Smooth muscle cell (in vitro differentiated cells): ENCODE results near the gene RANBP17. TPM values are rescaled to one million over a fixed set of nuclear protein-coding genes. Genes with fewer than 3 reads are reported as not detected.

Experiments
- DNase-seq: peaks from one replicate; lab custom pipeline; 2025; ENCODE audit not compliant: unreplicated experiment; lab: John Stamatoyannopoulos, UW
- H2AFZ ChIP-seq: fragments of 200-600 bp; sonication (generic); 2 replicates; pipeline ENCODE4 v1.6.0; 2016; ENCODE audit warnings: antibody characterized with exemption, low read depth, mild to moderate bottlenecking
- H3F3A ChIP-seq: fragments of 200-600 bp; sonication (generic); 2 replicates; pipeline ENCODE4 v1.6.0; 2017; ENCODE audit warnings: antibody characterized with exemption, low read depth
- H3K27ac ChIP-seq: fragments of 200-600 bp; sonication (generic); 2 replicates; pipeline ENCODE4 v1.5.1; 2016; ENCODE audit warnings: low read depth, mild to moderate bottlenecking
- H3K27me3 ChIP-seq: fragments of 200-600 bp; sonication (generic); 2 replicates; pipeline ENCODE4 v1.6.1; 2016; ENCODE audit warnings: low read depth, mild to moderate bottlenecking
- H3K36me3 ChIP-seq: fragments of 200-600 bp; sonication (generic); 2 replicates; pipeline ENCODE4 v1.5.1; 2016; ENCODE audit warnings: low read depth
- H3K4me1 ChIP-seq: fragments of 200-600 bp; sonication (generic); 2 replicates; pipeline ENCODE4 v1.5.1; 2016; ENCODE audit warnings: low read depth
- H3K4me2 ChIP-seq: fragments of 200-600 bp; sonication (generic); 2 replicates; pipeline ENCODE4 v1.6.0; 2016; ENCODE audit warnings: mild to moderate bottlenecking
- H3K4me3 ChIP-seq: fragments of 200-600 bp; sonication (generic); 2 replicates; pipeline ENCODE4 v1.5.1; 2016; ENCODE audit warnings: mild to moderate bottlenecking
- H3K79me2 ChIP-seq: fragments of 200-600 bp; sonication (generic); 2 replicates; pipeline ENCODE4 v1.6.0; 2016; ENCODE audit warnings: low read depth, mild to moderate bottlenecking
- H3K9ac ChIP-seq: fragments of 200-600 bp; sonication (generic); 2 replicates; pipeline ENCODE4 v1.6.0; 2016; ENCODE audit warnings: low read depth
- H3K9me3 ChIP-seq: fragments of 200-600 bp; sonication (generic); replicated peaks from 2 replicates; pipeline ENCODE4 v1.5.1; 2016; ENCODE audit warnings: low read depth
- H4K20me1 ChIP-seq: fragments of 200-600 bp; sonication (generic); 2 replicates; pipeline ENCODE4 v1.6.0; 2016; ENCODE audit warnings: low read depth
- CTCF ChIP-seq: fragments of 200-600 bp; sonication (generic); IDR thresholded peaks from 2 replicates; pipeline ENCODE4 v1.5.1; 2017; ENCODE audit warnings: borderline replicate concordance, mild to moderate bottlenecking, antibody characterized with exemption; ENCODE audit not compliant: insufficient read depth, poor library complexity, severe bottlenecking
- WGBS: methylation state at CpG from one replicate; pipeline ENCODE4 v1.1.7; 2016; ENCODE audit warnings: low lambda C conversion rate; 5-methylcytosine and 5-hydroxymethylcytosine counted together
- polyA plus RNA-seq: library from polyadenylated mRNA; unstranded; fragments of >200 nt; fragmentation: Nextera tagmentation; extraction: Ambion mirVana; gene quantifications from 2 replicates; pipeline ENCODE4 v1.2.1, GENCODE V29; 2016
- total RNA-seq: library from RNA; depleted of rRNA; stranded (reverse); fragments of >200 nt; gene quantifications from 2 replicates; pipeline ENCODE4 v1.2.3, GENCODE V29; 2014

RANBP17 gene
- total and polyA plus RNA-seq, 2 experiments from 2014 or later, result 13.0 to 42.6 TPM

- 91% methylated on average over 15 of the region's 15 CpGs for WGBS
- Histone ChIP-seq H3K9me3 (no peaks in the 10 kb centered on the region), H4K20me1 (no peaks in the 10 kb centered on the region), H3K27me3 (no peaks in the 10 kb centered on the region), H3K79me2 (no peaks in the 10 kb centered on the region), H3F3A (no peaks in the 10 kb centered on the region), H2AFZ (no peak overlapping the region), H3K4me1 (no peaks in the 10 kb centered on the region), H3K27ac (no peak overlapping the region), H3K36me3 (no peaks in the 10 kb centered on the region), H3K4me2 (no peak overlapping the region), H3K4me3 (no peak overlapping the region), H3K9ac (no peak overlapping the region)
- TF ChIP-seq CTCF, result no peak
- DNase-seq, result no peak
These were observed 259.3 kb downstream of the RANBP17 start for GRCh38 chr5:171120986-171121622.

- Histone ChIP-seq H3K27ac (no peak overlapping the region), H3K27me3 (no peaks in the 10 kb centered on the region), H3K36me3 (no peaks in the 10 kb centered on the region), H3K4me1 (no peaks in the 10 kb centered on the region), H3K4me2 (no peak overlapping the region), H2AFZ (no peak overlapping the region), H3K79me2 (no peaks in the 10 kb centered on the region), H3K9ac (no peak overlapping the region), H3K4me3 (no peak overlapping the region), H4K20me1 (no peaks in the 10 kb centered on the region), H3K9me3 (no peaks in the 10 kb centered on the region), H3F3A (no peaks in the 10 kb centered on the region)
- DNase-seq, result no peak
- TF ChIP-seq CTCF, result no peak
- 97% methylated on average over 3 of the region's 3 CpGs for WGBS
These were observed 259.8 kb downstream of the RANBP17 start for GRCh38 chr5:171121638-171122037.

GRCh38 chr5:171122372-171122771 is 260.6 kb downstream of the RANBP17 start:
- Histone ChIP-seq H3K4me1 (no peaks in the 10 kb centered on the region), H3K4me2 (no peak overlapping the region), H2AFZ (no peak overlapping the region), H3K27ac (no peak overlapping the region), H3K4me3 (no peak overlapping the region), H3K27me3 (no peaks in the 10 kb centered on the region), H4K20me1 (no peaks in the 10 kb centered on the region), H3K79me2 (no peaks in the 10 kb centered on the region), H3F3A (no peaks in the 10 kb centered on the region), H3K9ac (no peak overlapping the region), H3K9me3 (no peaks in the 10 kb centered on the region), H3K36me3 (no peaks in the 10 kb centered on the region)
- DNase-seq, result no peak
- WGBS, result 97% methylated on average over 2 of the region's 2 CpGs
- no peak for TF ChIP-seq CTCF

GRCh38 chr5:171123417-171123816 is 261.6 kb downstream of the RANBP17 start:
- H3K27ac ChIP-seq, result no peak overlapping the region
- no peaks in the 10 kb centered on the region for H3K4me1 ChIP-seq
- H3K27me3 ChIP-seq, result no peaks in the 10 kb centered on the region
- H3K79me2 ChIP-seq, result no peaks in the 10 kb centered on the region
- no peaks in the 10 kb centered on the region for H3F3A ChIP-seq
- DNase-seq, result no peak
- H3K9me3 ChIP-seq, result no peaks in the 10 kb centered on the region
- H4K20me1 ChIP-seq, result no peaks in the 10 kb centered on the region
- no peak overlapping the region for H2AFZ ChIP-seq
- H3K9ac ChIP-seq, result no peak overlapping the region
- no peaks in the 10 kb centered on the region for H3K36me3 ChIP-seq
- H3K4me2 ChIP-seq, result no peak overlapping the region
- 97% methylated on average over 4 of the region's 4 CpGs for WGBS
- no peak for TF ChIP-seq CTCF
- H3K4me3 ChIP-seq, result no peak overlapping the region
